Esophagus squamous epithelium (tissue), 5 donors: Measurements from ENCODE around the gene TMEM198. TPM values are rescaled to one million over a fixed set of nuclear protein-coding genes. Genes with fewer than 3 reads are reported as not detected.
A peak's percentile ranks its signal among the peaks of the same experiment; 100 is the strongest.

Experiments
- DNase-seq: peaks from one replicate; lab custom pipeline; 2025; lab: John Stamatoyannopoulos, UW
- H3K27ac ChIP-seq, 4 donors: fragments of 200-600 bp; sonication (generic); one replicate each; pipeline ENCODE4 v1.5.1; 2016 to 2019; ENCODE audit warnings: mild to moderate bottlenecking in 1 of 4
- H3K27me3 ChIP-seq, 4 donors: fragments of 200-600 bp; sonication (generic); 1 replicate in 3 of 4; 2 replicates in 1 of 4; pipeline versions ENCODE4 v1.5.1 to v1.6.0; 2017 to 2021; ENCODE audit warnings: antibody characterized with exemption in 1 of 4
- H3K36me3 ChIP-seq, 3 donors: fragments of 200-600 bp; sonication (generic); one replicate each; pipeline ENCODE4 v1.5.1; 2016 to 2019
- H3K4me1 ChIP-seq, 3 donors: fragments of 200-600 bp; sonication (generic); one replicate each; pipeline ENCODE4 v1.5.1; 2017 to 2019
- H3K4me3 ChIP-seq, 4 donors: fragments of 200-600 bp; sonication (generic); 1 replicate in 3 of 4; 2 replicates in 1 of 4; pipeline ENCODE4 v1.5.1; 2016 to 2019; ENCODE audit warnings: mild to moderate bottlenecking in 2 of 4, moderate library complexity in 1 of 4
- H3K9me3 ChIP-seq, 3 donors: fragments of 200-600 bp; sonication (generic); one replicate each; pipeline ENCODE4 v1.5.1; 2016 to 2019
- CTCF ChIP-seq, 6 experiments: fragments of 450-650 bp in 4 of 6; fragments of 200-600 bp in 2 of 6; sonication (generic) in 2 of 6; IDR thresholded peaks; one replicate each; pipeline ENCODE4 v1.5.1; 2016 to 2019; ENCODE audit warnings: antibody characterized with exemption in 6 of 6, mild to moderate bottlenecking in 4 of 6, moderate library complexity in 4 of 6
- POLR2A ChIP-seq, 4 donors: fragments of 450-650 bp; IDR thresholded peaks; one replicate each; pipeline ENCODE4 v1.6.1; 2017; ENCODE audit warnings: antibody characterized with exemption in 4 of 4, mild to moderate bottlenecking in 4 of 4, moderate library complexity in 3 of 4
- WGBS, 2 donors: methylation state at CpG; one replicate each; pipeline ENCODE4 v1.1.5; 2018; 5-methylcytosine and 5-hydroxymethylcytosine counted together
- intact Hi-C: fragments of 100-400 bp; cut with DNase I; formaldehyde crosslinking; loops from one replicate; pipeline ENCODE4 v1.15.0; 2022
- total RNA-seq, 4 donors: library from RNA; depleted of rRNA; stranded (reverse); fragments of >200 nt; gene quantifications; one replicate each; pipeline ENCODE4 v1.1.0, GENCODE V29; 2016
- donor health status: DM: yes; HTN: yes; CAD: no.

TMEM198 gene
- under 1 TPM; 0.62 to 0.87 (median 0.78) TPM for total RNA-seq

GRCh38 chr2:219543596-219544358 is at the start of gene TMEM198, which contains the start of gene CHPF:
Gene TMEM198 (plus strand): TSS chr2:219544028. CDS start chr2:219544728, 700 bp downstream.
Gene CHPF (minus strand): TSS chr2:219543809. CDS start chr2:219543538, 271 bp downstream.
- WGBS, 2 donors, result 2 to 4% methylated on average over 4 to 17 of the region's 75 CpGs
- DNase-seq, result peak; percentile 77
- peaks cover 5 to 29% (median 12%) of the 10 kb centered on the region in 3 donors for H3K36me3 ChIP-seq
- peak in 3 of 4 donors; percentile 19 to 76 (median 58) for TF ChIP-seq POLR2A (IDR thresholded peaks at IDR 0.05)
- TF ChIP-seq CTCF (IDR thresholded peaks at IDR 0.05), result peak in 1 of 6 experiments; percentile 8
- peak within 1 kb of the TSS; percentile 93 to 98 (median 95) for H3K27ac ChIP-seq
- no peaks in the 10 kb centered on the region for H3K9me3 ChIP-seq
- H3K27me3 ChIP-seq, result peaks cover 0 to 43% (median 0%) of the 10 kb centered on the region in 4 donors
- peak within 1 kb of the TSS; percentile 58 to 94 (median 84) for H3K4me3 ChIP-seq
- peaks cover 19 to 40% (median 26%) of the 10 kb centered on the region in 3 donors for H3K4me1 ChIP-seq
- intact Hi-C loops, result no loop called here

GRCh38 chr2:219494952-219495530 is 48.8 kb upstream of the TMEM198 start:
- Histone ChIP-seq H3K4me3 (no peak overlapping the region), H3K27me3 (peaks cover 0 to 76% (median 0%) of the 10 kb centered on the region in 4 donors), H3K9me3 (no peaks in the 10 kb centered on the region), H3K36me3 (no peaks in the 10 kb centered on the region), H3K4me1 (peaks cover 8 to 49% (median 23%) of the 10 kb centered on the region in 3 donors), H3K27ac (peak overlapping the region in 3 of 4 donors; percentile 86 to 97 (median 97))
- TF ChIP-seq CTCF (IDR thresholded peaks at IDR 0.05) (no peak), POLR2A (IDR thresholded peaks at IDR 0.05) (no peak)
- no peak for DNase-seq
- intact Hi-C loops, result no loop called here
- 13 to 27% methylated on average over 7 to 8 of the region's 10 CpGs for WGBS, 2 donors

GRCh38 chr2:219495531-219496122 is 48.2 kb upstream of the TMEM198 start:
- intact Hi-C loops, result no loop called here
- 0 to 21% methylated on average over 5 to 13 of the region's 14 CpGs for WGBS, 2 donors
- H3K4me1 ChIP-seq, result peaks cover 8 to 54% (median 25%) of the 10 kb centered on the region in 3 donors
- no peak overlapping the region for H3K4me3 ChIP-seq
- no peak for DNase-seq
- H3K27me3 ChIP-seq, result peaks cover 0 to 70% (median 0%) of the 10 kb centered on the region in 4 donors
- TF ChIP-seq POLR2A (IDR thresholded peaks at IDR 0.05) (no peak), CTCF (IDR thresholded peaks at IDR 0.05) (peak; percentile 19 to 53 (median 46))
- H3K9me3 ChIP-seq, result no peaks in the 10 kb centered on the region
- H3K27ac ChIP-seq, result peak overlapping the region in 3 of 4 donors; percentile 86 to 97 (median 97)
- no peaks in the 10 kb centered on the region for H3K36me3 ChIP-seq

- WGBS, 2 donors, result 17 to 53% methylated on average over 3 to 10 of the region's 20 CpGs
- Histone ChIP-seq H3K4me1 (peaks cover 8 to 54% (median 25%) of the 10 kb centered on the region in 3 donors), H3K36me3 (peaks cover 0 to 2% (median 0%) of the 10 kb centered on the region in 3 donors), H3K27me3 (peaks cover 0 to 66% (median 0%) of the 10 kb centered on the region in 4 donors), H3K4me3 (peak overlapping the region in 3 of 4 donors; percentile 59 to 85 (median 71)), H3K27ac (peak overlapping the region; percentile 7 to 97 (median 92)), H3K9me3 (no peaks in the 10 kb centered on the region)
- intact Hi-C loops, result no loop called here
- TF ChIP-seq CTCF (IDR thresholded peaks at IDR 0.05) (no peak), POLR2A (IDR thresholded peaks at IDR 0.05) (no peak)
- DNase-seq, result no peak
These were observed 47.5 kb upstream of the TMEM198 start for GRCh38 chr2:219496247-219496824.
